ENCODE results near the gene CYBA.
"Not testable (repeated sequence)": the region's sequence is repeated elsewhere in the genome, so short reads cannot be mapped to it uniquely, and the experiment has no call there.

Gene CYBA

DNA sequence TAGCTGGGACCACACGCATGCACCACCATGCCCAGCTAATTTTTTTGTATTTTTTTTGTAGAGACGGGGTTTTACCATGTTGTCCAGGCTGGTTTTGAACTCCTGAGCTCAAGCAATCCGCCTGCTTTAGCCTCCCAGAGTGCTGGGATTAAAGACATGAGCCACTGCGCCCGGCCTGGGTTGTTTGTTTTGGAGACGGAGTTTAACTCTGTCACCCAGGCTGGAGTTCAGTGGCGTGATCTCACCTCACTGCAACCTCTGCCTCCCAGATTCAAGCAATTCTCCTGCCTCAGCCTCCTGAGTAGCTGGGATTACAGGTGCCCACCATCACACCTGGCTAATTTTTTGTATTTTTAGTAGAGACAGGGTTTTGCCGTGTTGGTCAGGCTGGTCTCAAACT is 41.4 kb downstream of the CYBA start:
- DNase-seq, result not testable (repeated sequence)

GRCh38 chr16:88608076-88608475 is 42.8 kb downstream of the CYBA start:
- no peak for DNase-seq

GRCh38 chr16:88606148-88606757 is 44.6 kb downstream of the CYBA start:
- no peak for DNase-seq

DNA sequence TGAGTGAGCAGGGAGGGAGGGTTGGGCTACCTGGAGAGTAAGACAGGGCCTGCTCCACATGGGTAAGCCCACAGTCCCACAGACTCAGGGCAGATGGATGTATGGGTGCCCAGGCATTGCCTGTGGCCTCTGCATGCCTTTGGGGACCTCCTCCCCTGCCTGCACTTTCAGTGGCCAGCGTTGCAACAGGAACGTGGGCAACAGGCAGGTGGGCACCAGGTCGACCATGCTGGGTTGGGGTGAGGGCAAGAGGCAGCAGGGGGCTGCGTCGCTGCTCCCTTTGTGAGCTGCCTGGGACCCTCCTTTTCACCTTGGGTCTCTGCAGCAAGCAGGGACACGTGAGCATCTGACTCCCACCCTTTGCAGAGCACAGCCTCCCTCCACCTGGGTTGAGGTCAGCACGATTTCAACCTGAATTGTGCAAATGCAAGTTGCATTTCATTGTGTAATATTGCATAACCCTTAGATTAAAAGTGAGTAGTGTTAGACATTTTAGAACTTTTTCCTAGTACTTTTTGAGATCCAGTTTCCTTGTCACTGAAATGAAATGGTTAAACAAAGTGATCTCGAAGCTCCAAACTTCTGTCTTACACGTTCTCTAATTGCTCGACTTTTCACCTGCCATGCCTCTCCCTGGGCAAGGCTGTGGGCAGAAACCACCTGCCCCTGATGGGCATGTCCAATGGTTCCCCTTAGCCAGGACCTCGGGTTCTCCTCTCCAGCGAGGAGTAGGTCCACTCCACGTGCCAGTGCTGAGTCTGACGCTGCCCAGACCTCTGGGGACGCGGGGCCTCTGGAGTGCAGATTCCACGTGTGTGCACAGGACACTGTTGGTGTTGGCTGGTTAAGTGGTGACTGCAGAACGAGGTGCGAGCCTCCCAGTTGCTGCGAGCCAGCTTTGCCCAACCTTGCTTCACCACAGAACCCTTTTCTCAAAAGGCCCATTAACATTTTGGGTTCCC is 45.4 kb downstream of the CYBA start:
- DNase-seq, result no peak

DNA sequence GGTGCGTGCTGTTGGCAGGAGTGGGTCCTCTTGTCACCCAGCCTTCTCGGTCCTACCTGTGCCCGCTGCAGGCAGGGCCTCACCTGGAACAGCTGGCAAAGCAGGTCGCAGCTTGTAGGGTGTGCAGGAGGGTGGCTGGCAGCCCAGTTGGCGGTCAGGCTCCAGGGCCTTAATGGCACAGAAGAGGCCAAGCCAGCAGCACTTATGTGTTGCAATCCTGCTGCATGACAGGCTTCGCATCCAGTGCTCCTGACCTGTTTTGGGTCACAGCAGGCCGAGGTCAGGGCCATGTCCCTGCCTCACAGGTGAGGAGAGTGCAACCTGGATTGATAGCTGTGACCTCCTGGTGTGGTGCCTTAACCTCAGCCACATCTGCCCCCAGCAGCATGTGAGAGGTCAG is 48.8 kb downstream of the CYBA start:
- DNase-seq, result no peak

DNA sequence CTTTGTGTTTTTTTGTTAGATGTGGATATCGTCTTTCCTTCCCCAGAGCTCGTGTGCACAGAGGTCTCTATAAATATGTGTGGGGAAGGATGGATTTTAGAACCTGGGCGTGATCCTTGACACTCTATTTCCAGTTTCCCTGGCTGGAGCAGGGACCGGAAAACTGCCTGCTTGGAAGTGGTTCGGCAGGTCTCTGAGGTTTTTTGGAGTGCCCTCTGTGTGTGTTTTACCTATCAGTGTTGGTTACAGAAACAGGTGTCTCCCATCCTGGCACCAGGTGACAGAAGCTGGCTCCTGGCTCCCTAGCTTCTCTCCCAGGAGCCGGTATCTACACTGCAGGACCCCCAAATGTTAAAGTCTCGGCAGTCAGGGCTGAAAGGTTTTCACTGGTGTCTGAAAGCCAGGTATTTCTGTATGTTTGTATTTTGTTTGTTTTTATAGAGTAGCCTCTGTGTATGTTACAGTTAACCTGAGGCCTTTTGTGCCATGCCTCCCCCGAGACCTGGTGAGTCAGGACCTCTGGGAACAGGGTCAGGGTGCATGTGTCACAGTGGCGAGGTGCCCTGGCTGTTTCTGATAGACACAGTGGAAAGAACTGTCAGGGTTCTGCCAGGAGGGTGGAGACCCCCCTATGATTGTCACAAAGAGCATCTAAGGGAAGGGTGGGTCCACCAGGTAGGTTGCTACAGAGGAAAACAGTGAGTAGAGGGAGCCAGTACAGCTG is 49.4 kb downstream of the CYBA start:
- DNase-seq, result no peak

GRCh38 chr16:88600539-88600896 is 50.3 kb downstream of the CYBA start:
- DNase-seq, result no peak

- no peak for DNase-seq
Observed at GRCh38 chr16:88599825-88600538, 50.9 kb downstream of the CYBA start.

- DNase-seq, result peak; percentile 59
Observed at GRCh38 chr16:88599092-88599733, 51.6 kb downstream of the CYBA start.

DNA sequence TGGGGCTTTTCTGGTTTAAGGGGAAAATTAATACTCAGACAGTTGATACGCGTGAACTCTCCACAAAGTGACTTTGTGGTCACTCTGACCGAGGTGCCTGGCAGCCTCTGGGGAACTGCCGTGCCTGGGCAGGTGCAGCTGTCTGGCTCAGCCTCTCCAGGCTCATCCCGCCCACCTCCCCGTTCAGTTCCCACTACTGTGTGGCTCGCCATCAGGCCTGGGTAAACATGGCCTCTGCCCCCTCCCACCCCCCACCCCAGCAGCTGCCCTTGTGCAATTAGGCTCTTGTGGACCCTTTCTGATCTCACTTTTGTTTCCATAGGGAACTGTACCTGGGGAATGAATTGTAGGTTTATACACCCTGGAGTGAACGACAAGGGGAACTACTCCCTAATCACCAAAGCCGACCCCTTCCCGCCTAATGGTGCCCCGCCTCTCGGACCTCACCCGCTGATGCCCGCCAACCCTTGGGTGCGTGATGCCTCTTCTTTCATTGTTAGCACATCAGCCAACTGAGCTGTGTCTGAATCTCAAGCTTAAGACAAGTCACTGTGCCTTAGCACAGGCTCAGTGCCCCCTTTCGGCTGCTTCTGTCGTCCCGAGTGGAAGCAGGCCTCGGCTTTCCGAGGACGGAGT is 52.9 kb downstream of the CYBA start:
- no peak for DNase-seq

- no peak for DNase-seq
Observed at GRCh38 chr16:88596483-88596882, 54.4 kb downstream of the CYBA start.

GRCh38 chr16:88595921-88596320 is 54.9 kb downstream of the CYBA start:
- no peak for DNase-seq

GRCh38 chr16:88595101-88595500 is 55.8 kb downstream of the CYBA start:
- no peak for DNase-seq

DNA sequence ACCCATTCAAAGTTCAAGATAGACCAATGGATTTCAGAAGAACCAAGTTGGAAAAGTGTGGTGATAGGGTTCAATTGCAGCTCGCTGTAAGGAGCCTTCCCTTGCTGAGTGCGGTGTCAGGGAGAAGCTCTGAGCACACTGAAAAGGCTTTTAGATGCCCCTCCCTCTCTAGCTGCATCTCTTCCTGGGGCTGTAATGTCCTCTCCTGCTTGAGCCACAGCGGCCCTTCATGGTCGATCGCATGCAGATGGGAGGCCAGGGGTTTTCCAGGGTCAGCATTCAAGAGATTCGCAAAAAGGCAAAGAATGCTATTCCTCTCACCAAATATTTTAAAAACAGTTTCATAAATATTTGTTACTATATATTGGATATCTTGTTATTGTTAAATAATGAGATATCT is 56.9 kb downstream of the CYBA start:
- DNase-seq, result no peak

- DNase-seq, result no peak
Observed at GRCh38 chr16:88593489-88593888, 57.4 kb downstream of the CYBA start.
